Measurements from ENCODE around the gene GATA2.
A peak's percentile ranks its signal among the peaks of the same experiment; 100 is the strongest.

Gene GATA2

GRCh38 chr3:128491691-128491940, 1.4 kb downstream of the GATA2 start:
- Mint-ChIP-seq H3K36me3 (ENCODE audit: low read depth) (no peaks in the 10 kb centered on the region), H3K27ac (peak overlapping the region in 2 of 3 experiments; percentile 41 to 51), H3K27me3 (ENCODE audit: low read depth) (peaks cover 98% of the 10 kb centered on the region), H3K4me3 (peak overlapping the region; percentile 51 to 88 (median 70)), H3K9me3 (no peaks in the 10 kb centered on the region), H3K4me1 (peaks cover 29% of the 10 kb centered on the region)
- no peak for TF ChIP-seq CTCF (IDR thresholded peaks at IDR 0.05; ENCODE audit: unreplicated experiment in 3 of 3)

- no peak for TF ChIP-seq CTCF (IDR thresholded peaks at IDR 0.05; ENCODE audit: unreplicated experiment in 3 of 3)
- Mint-ChIP-seq H3K4me3 (peak overlapping the region; percentile 88), H3K9me3 (no peaks in the 10 kb centered on the region), H3K27ac (peak overlapping the region in 2 of 3 experiments; percentile 51 to 59), H3K36me3 (ENCODE audit: low read depth) (no peaks in the 10 kb centered on the region), H3K27me3 (ENCODE audit: low read depth) (peaks cover 98% of the 10 kb centered on the region), H3K4me1 (peaks cover 31% of the 10 kb centered on the region)
Measured at GRCh38 chr3:128490915-128491690, 1.9 kb downstream of the GATA2 start.

GRCh38 chr3:128490650-128490914, 2.4 kb downstream of the GATA2 start:
- Mint-ChIP-seq H3K36me3 (ENCODE audit: low read depth) (no peaks in the 10 kb centered on the region), H3K9me3 (no peaks in the 10 kb centered on the region), H3K4me1 (peaks cover 27% of the 10 kb centered on the region), H3K27ac (peak overlapping the region in 1 of 3 experiments; percentile 59), H3K4me3 (peak overlapping the region; percentile 88), H3K27me3 (ENCODE audit: low read depth) (peaks cover 98% of the 10 kb centered on the region)
- no peak for TF ChIP-seq CTCF (IDR thresholded peaks at IDR 0.05; ENCODE audit: unreplicated experiment in 3 of 3)

- peaks cover 30% of the 10 kb centered on the region for H3K4me1 Mint-ChIP-seq
- H3K27ac Mint-ChIP-seq = peak overlapping the region in 2 of 3 experiments; percentile 54 to 72
- peaks cover 2% of the 10 kb centered on the region for H3K36me3 Mint-ChIP-seq (ENCODE audit: low read depth)
- TF ChIP-seq CTCF (IDR thresholded peaks at IDR 0.05; ENCODE audit: unreplicated experiment in 3 of 3) = peak in 1 of 3 experiments; percentile 17
- H3K4me3 Mint-ChIP-seq = peak overlapping the region; percentile 88
- peaks cover 98% of the 10 kb centered on the region for H3K27me3 Mint-ChIP-seq (ENCODE audit: low read depth)
- H3K9me3 Mint-ChIP-seq = no peaks in the 10 kb centered on the region
Measured at GRCh38 chr3:128489927-128490649, 2.9 kb downstream of the GATA2 start.

GRCh38 chr3:128489674-128489926, 3.4 kb downstream of the GATA2 start:
- Mint-ChIP-seq H3K36me3 (ENCODE audit: low read depth) (peaks cover 6% of the 10 kb centered on the region), H3K27ac (peak overlapping the region in 1 of 3 experiments; percentile 54), H3K9me3 (no peaks in the 10 kb centered on the region), H3K4me3 (peak overlapping the region; percentile 88), H3K4me1 (peaks cover 31% of the 10 kb centered on the region), H3K27me3 (ENCODE audit: low read depth) (peaks cover 98% of the 10 kb centered on the region)
- TF ChIP-seq CTCF (IDR thresholded peaks at IDR 0.05; ENCODE audit: unreplicated experiment in 3 of 3) = no peak

Data from nephron (organoid).